IMR-90 (cell line): ENCODE data around the gene FBH1. TPM values are rescaled to one million over a fixed set of nuclear protein-coding genes. Genes with fewer than 3 reads are reported as not detected.
A peak's percentile ranks its signal among the peaks of the same experiment; 100 is the strongest.

Experiments used
- ATAC-seq: fragments of 200-7000 bp; cut with Tn5 transposase; 2 replicates; pipeline ENCODE4 v1.9.1; 2020; ENCODE audit warnings: low read depth, mild to moderate bottlenecking, moderate library complexity
- BruUV-seq: library from RNA; stranded (reverse); fragments of 400-500 nt; replicated peaks from 2 replicates; lab custom pipeline; 2021; lab: Mats Ljungman, UMichigan
- CTCF ChIA-PET: fragments of 300-600 bp; formaldehyde crosslinking; extraction: SDS; loops from one replicate; lab custom pipeline; 2021; ENCODE audit warnings: antibody characterized with exemption; lab: Yijun Ruan, JAX
- POLR2A ChIA-PET: fragments of 300-600 bp; sonication (Branson Sonifier 250); formaldehyde crosslinking; loops from one replicate; lab custom pipeline; 2022; ENCODE audit warnings: antibody characterized with exemption; ENCODE audit not compliant: unreplicated experiment; lab: Charles Lee
- DNase-seq: peaks from one replicate; pipeline ENCODE4 v3.0.0; 2013
- H2AFZ ChIP-seq: replicated peaks from 2 replicates; pipeline ENCODE3; 2013; ENCODE audit warnings: low read length, mild to moderate bottlenecking; ENCODE audit not compliant: poor library complexity
- H2AK5ac ChIP-seq: 2 replicates; pipeline ENCODE4 v1.6.1; 2013; ENCODE audit warnings: low read depth, low read length, inconsistent platforms
- H2AK9ac ChIP-seq: replicated peaks from 2 replicates; pipeline ENCODE3; 2013; ENCODE audit warnings: mild to moderate bottlenecking, low read depth, low read length, moderate library complexity; ENCODE audit not compliant: poor library complexity
- H2BK120ac ChIP-seq: 2 replicates; pipeline ENCODE4 v1.6.1; 2013; ENCODE audit warnings: low read depth, low read length, inconsistent platforms
- H2BK15ac ChIP-seq: 3 replicates; pipeline ENCODE4 v1.6.1; 2013; ENCODE audit warnings: low read depth, low read length, inconsistent platforms
- H2BK20ac ChIP-seq: 2 replicates; pipeline ENCODE4 v1.6.1; 2013; ENCODE audit warnings: low read depth, mild to moderate bottlenecking, inconsistent platforms, low read length, moderate library complexity
- H2BK5ac ChIP-seq: 2 replicates; pipeline ENCODE4 v1.6.1; 2013; ENCODE audit warnings: mild to moderate bottlenecking, low read depth, low read length, inconsistent platforms; ENCODE audit not compliant: poor library complexity, severe bottlenecking
- H3K14ac ChIP-seq: replicated peaks from 2 replicates; pipeline ENCODE4 v1.6.1; 2013; ENCODE audit warnings: low read depth, low read length, inconsistent platforms
- H3K18ac ChIP-seq: 2 replicates; pipeline ENCODE4 v1.6.1; 2013; ENCODE audit warnings: low read depth, low read length, control low read depth
- H3K23ac ChIP-seq: 2 replicates; pipeline ENCODE4 v1.6.1; 2013; ENCODE audit warnings: low read depth, low read length, inconsistent platforms
- H3K27ac ChIP-seq: 2 replicates; pipeline ENCODE4 v1.5.1; 2013; ENCODE audit warnings: mild to moderate bottlenecking, control low read depth, low read length; ENCODE audit not compliant: insufficient read depth
- H3K27me3 ChIP-seq: 2 replicates; pipeline ENCODE4 v1.6.1; 2013; ENCODE audit warnings: low read length; ENCODE audit not compliant: control insufficient read depth, insufficient read depth
- H3K36me3 ChIP-seq: 2 replicates; pipeline ENCODE4 v1.6.1; 2013; ENCODE audit warnings: low read length, mixed read lengths; ENCODE audit not compliant: control insufficient read depth, insufficient read depth
- H3K4ac ChIP-seq: 2 replicates; pipeline ENCODE4 v1.6.1; 2013; ENCODE audit warnings: low read depth, low read length, inconsistent platforms
- H3K4me1 ChIP-seq: 2 replicates; pipeline ENCODE4 v1.6.1; 2013; ENCODE audit warnings: low read length, mixed read lengths; ENCODE audit not compliant: control insufficient read depth, insufficient read depth
- H3K4me2 ChIP-seq: 2 replicates; pipeline ENCODE4 v1.6.1; 2013; ENCODE audit warnings: low read depth, mild to moderate bottlenecking, control low read depth, low read length, moderate library complexity
- H3K4me3 ChIP-seq: 2 replicates; pipeline ENCODE4 v1.5.1; 2013; ENCODE audit warnings: low read depth, mild to moderate bottlenecking, control low read depth, low read length, moderate library complexity; ENCODE audit not compliant: insufficient read depth
- H3K56ac ChIP-seq: 2 replicates; pipeline ENCODE4 v1.6.1; 2013; ENCODE audit warnings: low read length, inconsistent platforms; ENCODE audit not compliant: insufficient read depth; ENCODE audit errors: extremely low read depth
- H3K79me1 ChIP-seq, 2 experiments: 2 replicates each; pipeline ENCODE4 v1.6.1; 2013; ENCODE audit warnings: low read length in 2 of 2, inconsistent platforms in 1 of 2, low read depth in 1 of 2
- H3K9ac ChIP-seq: 2 replicates; pipeline ENCODE4 v1.6.1; 2013; ENCODE audit warnings: low read depth, low read length, control low read depth
- H3K9me1 ChIP-seq: 2 replicates; pipeline ENCODE4 v1.6.1; 2013; ENCODE audit warnings: low read length, inconsistent platforms; ENCODE audit not compliant: insufficient read depth
- H3K9me3 ChIP-seq: 2 replicates; pipeline ENCODE4 v1.6.1; 2013; ENCODE audit warnings: low read length; ENCODE audit not compliant: control insufficient read depth, insufficient read depth
- H4K20me1 ChIP-seq: 2 replicates; pipeline ENCODE4 v1.6.1; 2013; ENCODE audit warnings: low read length, inconsistent platforms; ENCODE audit not compliant: insufficient read depth
- H4K5ac ChIP-seq: 2 replicates; pipeline ENCODE4 v1.6.1; 2013; ENCODE audit warnings: mild to moderate bottlenecking, low read depth, low read length, control low read depth
- H4K8ac ChIP-seq, 2 experiments: 2 replicates each; pipeline ENCODE4 v1.6.1; 2013; ENCODE audit warnings: low read depth in 2 of 2, low read length in 2 of 2, control low read depth in 1 of 2, inconsistent platforms in 1 of 2
- H4K91ac ChIP-seq: 2 replicates; pipeline ENCODE4 v1.6.1; 2013; ENCODE audit warnings: low read depth, low read length, inconsistent platforms; ENCODE audit not compliant: insufficient read depth
- BHLHE40 ChIP-seq: fragments of 150-350 bp; IDR thresholded peaks from 2 replicates; pipeline ENCODE4 v1.6.1; 2016; ENCODE audit warnings: mild to moderate bottlenecking, low read depth, low read length
- CEBPB ChIP-seq: IDR thresholded peaks from 2 replicates; pipeline ENCODE4 v1.6.1; 2012; ENCODE audit warnings: low read depth, low read length, improper control_type of control experiment
- CHD1 ChIP-seq: IDR thresholded peaks from 2 replicates; pipeline ENCODE4 v1.6.1; 2012; ENCODE audit warnings: low read depth, low read length, improper control_type of control experiment
- CTCF ChIP-seq: conservative IDR thresholded peaks from 2 replicates; pipeline ENCODE4 v1.5.1; 2012; ENCODE audit warnings: mild to moderate bottlenecking, low read depth, low read length, improper control_type of control experiment
- ELK1 ChIP-seq: fragments of 150-350 bp; IDR thresholded peaks from 2 replicates; pipeline ENCODE4 v1.6.1; 2016; ENCODE audit warnings: low read depth, mild to moderate bottlenecking, low read length, moderate library complexity, borderline replicate concordance
- FOS ChIP-seq: fragments of 150-350 bp; IDR thresholded peaks from 2 replicates; pipeline ENCODE4 v1.6.1; 2016; ENCODE audit warnings: low read depth, low read length
- MAFK ChIP-seq: IDR thresholded peaks from 2 replicates; pipeline ENCODE4 v1.6.1; 2012; ENCODE audit warnings: low read depth, low read length, improper control_type of control experiment
- MAZ ChIP-seq: IDR thresholded peaks from 2 replicates; pipeline ENCODE4 v1.6.1; 2012; ENCODE audit warnings: low read depth, mild to moderate bottlenecking, low read length, improper control_type of control experiment, moderate library complexity, borderline replicate concordance
- MXI1 ChIP-seq: IDR thresholded peaks from 2 replicates; pipeline ENCODE4 v1.6.1; 2012; ENCODE audit warnings: low read depth, mild to moderate bottlenecking, low read length, moderate library complexity, borderline replicate concordance
- NFE2L2 ChIP-seq: fragments of 150-350 bp; IDR thresholded peaks from 2 replicates; pipeline ENCODE4 v1.6.1; 2016; ENCODE audit warnings: low read depth, mild to moderate bottlenecking, low read length
- POLR2A ChIP-seq: IDR thresholded peaks from 2 replicates; pipeline ENCODE4 v1.6.1; 2012; ENCODE audit warnings: mild to moderate bottlenecking, low read depth, low read length
- RAD21 ChIP-seq: IDR thresholded peaks from 2 replicates; pipeline ENCODE4 v1.6.1; 2012; ENCODE audit warnings: low read length, improper control_type of control experiment
- RCOR1 ChIP-seq: IDR thresholded peaks from 2 replicates; pipeline ENCODE4 v1.6.1; 2012; ENCODE audit warnings: mild to moderate bottlenecking, low read length, improper control_type of control experiment; ENCODE audit not compliant: insufficient replicate concordance
- RFX5 ChIP-seq: IDR thresholded peaks from 2 replicates; pipeline ENCODE4 v1.8.0; 2012; ENCODE audit warnings: low read depth, mild to moderate bottlenecking, low read length, moderate library complexity
- SMC3 ChIP-seq: fragments of 150-350 bp; IDR thresholded peaks from 2 replicates; pipeline ENCODE4 v1.6.1; 2016; ENCODE audit warnings: low read depth, mild to moderate bottlenecking, antibody characterized with exemption, low read length, moderate library complexity
- USF2 ChIP-seq: fragments of 150-350 bp; IDR thresholded peaks from 2 replicates; pipeline ENCODE4 v1.6.1; 2017; ENCODE audit warnings: mild to moderate bottlenecking, antibody characterized with exemption, low read length, low read depth
- WGBS, 2 experiments: methylation state at CpG; one replicate each; pipeline versions ENCODE4 v1.1.5 to v1.1.7; 2013; ENCODE audit warnings: missing lambda C conversion rate in 2 of 2; ENCODE audit not compliant: insufficient read length in 1 of 2; ENCODE audit errors: extremely low coverage in 2 of 2; 5-methylcytosine and 5-hydroxymethylcytosine counted together
- dilution Hi-C: fragments of 300-500 bp; cut with HindIII; formaldehyde crosslinking; loops from one replicate; pipeline ENCODE4 v1.14.3; 2018; ENCODE audit warnings: low sequenced_read_pairs; ENCODE audit not compliant: unreplicated experiment
- in situ Hi-C: fragments of 300-500 bp; cut with MboI; formaldehyde crosslinking; loops from 3 replicates; pipeline ENCODE4 v1.14.3; 2019; ENCODE audit warnings: low sequenced_read_pairs, inconsistent platforms, mixed read lengths
- intact Hi-C: fragments of 100-400 bp; cut with micrococcal nuclease; formaldehyde crosslinking; loops from 2 replicates; pipeline ENCODE4 v1.10.0; 2022
- polyA plus RNA-seq, 3 experiments: library from polyadenylated mRNA; depleted of rRNA; stranded (reverse); fragments of >200 nt; gene quantifications; 2 replicates each; pipeline ENCODE4 v1.2.3, GENCODE V29; 2012; ENCODE audit warnings: low replicate concordance in 1 of 3
- total RNA-seq: library from RNA; depleted of rRNA; stranded (reverse); fragments of >200 nt; gene quantifications from 2 replicates; pipeline ENCODE4 v1.2.3, GENCODE V29; 2012

The FBH1 gene
- total and polyA plus RNA-seq, 2 of the 4 experiments (the other 2 are of a cell fraction) = 59.3 to 72.2 TPM

- POLR2A ChIA-PET = no interaction called here
- Histone ChIP-seq H2AFZ (peak overlapping the region; percentile 1), H3K9me1 (peaks cover 22% of the 10 kb centered on the region), H3K9ac (no peak overlapping the region), H2BK120ac (peak overlapping the region; percentile 91), H2BK15ac (peak overlapping the region; percentile 89; the same call in 2 of the 3 replicates), H2AK5ac (peak overlapping the region; percentile 97), H3K9me3 (no peaks in the 10 kb centered on the region), H3K18ac (peak overlapping the region; percentile 82), H3K23ac (peak overlapping the region; percentile 77; the same call in 1 of the 2 replicates), H2BK5ac (peak overlapping the region; percentile 67), H3K79me1 (peaks cover 0 to 23% of the 10 kb centered on the region in 2 experiments; a peak in 3 of 4 replicates), H3K4me1 (peaks cover 34% of the 10 kb centered on the region), H3K4me3 (no peak overlapping the region), H3K27me3 (no peaks in the 10 kb centered on the region), H4K91ac (peak overlapping the region; percentile 96), H2AK9ac (peak overlapping the region; percentile 23), H3K4ac (peak overlapping the region; percentile 97), H3K14ac (peak overlapping the region; percentile 91), H4K20me1 (no peaks in the 10 kb centered on the region), H4K5ac (peak overlapping the region; percentile 84), H3K4me2 (no peak overlapping the region), H4K8ac (peak overlapping the region in 1 of 2 experiments; percentile 68; a peak in 3 of 4 replicates), H3K56ac (no peak overlapping the region), H2BK20ac (peak overlapping the region; percentile 87), H3K27ac (peak overlapping the region; percentile 81; the same call in 1 of the 2 replicates), H3K36me3 (no peaks in the 10 kb centered on the region)
- no peak for ATAC-seq
- WGBS, 2 experiments = 67% methylated on average over 2 of the region's 8 CpGs; no CpG with 5 or more reads in 1 of the 2 experiments
- BruUV-seq = no TSS peak
- intact Hi-C loops = loop anchor here (2.0 kb wide), 1 partner anchor 30 kb away; the partner anchor contains the start of gene IL15RA
- no peak for DNase-seq
- dilution Hi-C loops = no loop called here
- CTCF ChIA-PET = no interaction called here
- in situ Hi-C loops = no loop called here
- TF ChIP-seq CTCF (no peak), RCOR1 (no peak), CHD1 (no peak), ELK1 (no peak), MAFK (no peak), CEBPB (no peak), SMC3 (no peak), FOS (no peak), POLR2A (no peak), RFX5 (no peak), BHLHE40 (no peak), NFE2L2 (no peak), MXI1 (no peak), MAZ (no peak), USF2 (no peak), RAD21 (no peak)
Measured at GRCh38 chr10:5946786-5947185, 56.7 kb downstream of the FBH1 start.
